ENCODE data around the gene CD36.

DNA sequence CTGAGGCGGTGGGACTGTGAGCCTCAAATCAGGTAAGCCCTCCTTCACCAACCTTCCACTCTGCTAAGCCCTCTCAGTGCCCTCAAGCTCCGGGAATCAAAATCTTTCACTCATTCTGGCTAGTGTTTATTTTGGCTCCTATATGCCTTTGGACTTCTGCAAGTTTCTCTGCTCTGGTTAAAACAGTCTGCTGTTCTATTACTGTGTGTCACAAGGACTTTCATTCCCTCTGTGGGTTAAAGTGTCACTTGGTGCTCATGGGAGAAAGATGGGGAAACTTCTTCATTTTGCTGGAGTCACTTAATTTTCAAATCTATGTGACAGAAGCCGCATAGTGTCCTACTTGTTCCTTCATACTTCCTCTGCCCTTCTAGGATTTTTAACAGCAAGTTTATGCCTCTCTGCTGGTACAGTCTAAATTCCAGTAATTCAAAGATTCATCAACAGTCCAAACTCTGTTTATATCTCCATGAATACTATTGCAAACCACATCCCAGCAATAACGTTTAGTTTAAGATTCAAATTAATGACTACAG, 61.3 kb downstream of the CD36 start:
- TF ChIP-seq POLR2A (IDR thresholded peaks at IDR 0.05) (no peak), CTCF (IDR thresholded peaks at IDR 0.05) (no peak), POLR2AphosphoS5 (IDR thresholded peaks at IDR 0.05) (no peak), EP300 (IDR thresholded peaks at IDR 0.05; ENCODE audit: low read depth) (no peak)

Data from transverse colon (tissue), 4 donors.